HEK293T (cell line): ENCODE data around the gene MME.
"Not testable (repeated sequence)": the region's sequence is repeated elsewhere in the genome, so short reads cannot be mapped to it uniquely, and the experiment has no call there.

Experiments
- CTCF ChIA-PET: fragments of 350-600 bp; formaldehyde crosslinking; extraction: SDS; loops from one replicate; lab custom pipeline; 2021; ENCODE audit warnings: antibody characterized with exemption, inconsistent platforms; lab: Yijun Ruan, JAX
- POLR2A ChIA-PET: fragments of 350-600 bp; formaldehyde crosslinking; extraction: SDS; loops from one replicate; lab custom pipeline; 2020; ENCODE audit warnings: antibody characterized with exemption, inconsistent platforms; lab: Yijun Ruan, JAX
- DNase-seq: peaks from one replicate; pipeline ENCODE4 v3.0.0; 2012; ENCODE audit warnings: mixed read lengths; ENCODE audit errors: extremely low spot score
- ARNT ChIP-seq: fragments of 450-650 bp; IDR thresholded peaks from 2 replicates; pipeline ENCODE4 v1.6.1; 2017; ENCODE audit warnings: mild to moderate bottlenecking
- BHLHE40 ChIP-seq: fragments of 450-650 bp; IDR thresholded peaks from 2 replicates; pipeline ENCODE4 v1.6.1; 2016; ENCODE audit warnings: mild to moderate bottlenecking, moderate library complexity, borderline replicate concordance
- CTBP1 ChIP-seq: fragments of 450-650 bp; IDR thresholded peaks from 2 replicates; pipeline ENCODE4 v1.6.1; 2016; ENCODE audit warnings: borderline replicate concordance
- ELF4 ChIP-seq: fragments of 450-650 bp; IDR thresholded peaks from 2 replicates; pipeline ENCODE4 v1.6.1; 2017; ENCODE audit warnings: antibody characterized with exemption
- FOXA1 ChIP-seq: fragments of 450-650 bp; IDR thresholded peaks from 2 replicates; pipeline ENCODE4 v1.6.1; 2016; ENCODE audit warnings: mild to moderate bottlenecking
- FOXK2 ChIP-seq: fragments of 450-650 bp; IDR thresholded peaks from 2 replicates; pipeline ENCODE4 v1.6.1; 2016; ENCODE audit warnings: mild to moderate bottlenecking
- FOXM1 ChIP-seq: fragments of 450-650 bp; IDR thresholded peaks from 2 replicates; pipeline ENCODE4 v1.6.1; 2017; ENCODE audit warnings: mild to moderate bottlenecking, borderline replicate concordance
- HDGF ChIP-seq: fragments of 450-650 bp; IDR thresholded peaks from 2 replicates; pipeline ENCODE4 v1.6.1; 2017; ENCODE audit warnings: antibody characterized with exemption, borderline replicate concordance
- L3MBTL2 ChIP-seq: fragments of 450-650 bp; conservative IDR thresholded peaks from 2 replicates; pipeline ENCODE4 v1.6.1; 2016; ENCODE audit warnings: mild to moderate bottlenecking
- LEF1 ChIP-seq: fragments of 450-650 bp; IDR thresholded peaks from 2 replicates; pipeline ENCODE4 v1.6.1; 2017; ENCODE audit warnings: mild to moderate bottlenecking, borderline replicate concordance
- NFRKB ChIP-seq: fragments of 450-650 bp; IDR thresholded peaks from 2 replicates; pipeline ENCODE4 v1.6.1; 2016; ENCODE audit warnings: mild to moderate bottlenecking, moderate library complexity
- PKNOX1 ChIP-seq: fragments of 450-650 bp; IDR thresholded peaks from 2 replicates; pipeline ENCODE4 v1.6.1; 2016
- SP1 ChIP-seq: fragments of 450-650 bp; IDR thresholded peaks from 2 replicates; pipeline ENCODE4 v1.6.1; 2017
- SUZ12 ChIP-seq: fragments of 450-650 bp; IDR thresholded peaks from 2 replicates; pipeline ENCODE4 v1.6.1; 2016; ENCODE audit warnings: mild to moderate bottlenecking
- TARDBP ChIP-seq: fragments of 450-650 bp; IDR thresholded peaks from 2 replicates; pipeline ENCODE4 v1.6.1; 2016
- ZNF384 ChIP-seq: fragments of 450-650 bp; IDR thresholded peaks from 2 replicates; pipeline ENCODE4 v1.6.1; 2016

MME gene

GRCh38 chr3:155202626-155203025 is 122.5 kb downstream of the MME start:
- TF ChIP-seq TARDBP (no peak), FOXM1 (no peak), ELF4 (no peak), L3MBTL2 (no peak), ARNT (no peak), BHLHE40 (no peak), SUZ12 (no peak), CTBP1 (no peak), LEF1 (no peak), HDGF (no peak), FOXA1 (no peak), NFRKB (no peak), PKNOX1 (no peak), SP1 (no peak)
- ChIA-PET CTCF (no interaction called here), POLR2A (no interaction called here)
- no peak for DNase-seq

GRCh38 chr3:155204851-155205250 is 124.7 kb downstream of the MME start:
- no peak for DNase-seq
- no peak for TF ChIP-seq FOXM1
- TF ChIP-seq LEF1: no peak
- TF ChIP-seq BHLHE40: no peak
- no peak for TF ChIP-seq L3MBTL2
- TF ChIP-seq ELF4: no peak
- TF ChIP-seq ZNF384: no peak
- no peak for TF ChIP-seq SP1
- no peak for TF ChIP-seq TARDBP
- TF ChIP-seq ARNT: no peak
- TF ChIP-seq PKNOX1: no peak
- no peak for TF ChIP-seq HDGF
- TF ChIP-seq FOXA1: no peak
- no peak for TF ChIP-seq SUZ12
- TF ChIP-seq NFRKB: no peak
- no peak for TF ChIP-seq FOXK2
- no peak for TF ChIP-seq CTBP1
- ChIA-PET POLR2A (no interaction called here), CTCF (no interaction called here)

- ChIA-PET CTCF (interaction anchor here (0.7 kb wide), 1 partner anchor 9 kb away, joined by 3 read pairs; no protein-coding TSS in a partner anchor), POLR2A (no interaction called here)
- no peak for DNase-seq
These were observed 128.2 kb downstream of the MME start for GRCh38 chr3:155208183-155208800.

GRCh38 chr3:155210736-155211135 is 130.6 kb downstream of the MME start:
- ChIA-PET CTCF (no interaction called here), POLR2A (no interaction called here)
- no peak for DNase-seq
- TF ChIP-seq TARDBP: no peak
- TF ChIP-seq FOXK2: no peak

More at GRCh38 chr3:155208183-155208800, 128.2 kb downstream of the MME start:
- no peak for TF ChIP-seq FOXA1
- no peak for TF ChIP-seq CTBP1
- TF ChIP-seq NFRKB: no peak
- TF ChIP-seq FOXK2: no peak
- no peak for TF ChIP-seq ELF4
- TF ChIP-seq ARNT: no peak
- TF ChIP-seq FOXM1: no peak
- TF ChIP-seq BHLHE40: no peak
- TF ChIP-seq SP1: no peak
- no peak for TF ChIP-seq LEF1
- no peak for TF ChIP-seq HDGF
- no peak for TF ChIP-seq SUZ12

- no peak for DNase-seq
- TF ChIP-seq PKNOX1 (no peak), TARDBP (no peak), ELF4 (no peak)
- CTCF ChIA-PET: no interaction called here
- POLR2A ChIA-PET: no interaction called here
These were observed 131.1 kb downstream of the MME start for GRCh38 chr3:155211266-155211665.

GRCh38 chr3:155211940-155212339 is 131.8 kb downstream of the MME start:
- ChIA-PET POLR2A (no interaction called here), CTCF (no interaction called here)
- DNase-seq: no peak
- TF ChIP-seq LEF1: no peak
- no peak for TF ChIP-seq BHLHE40
- no peak for TF ChIP-seq PKNOX1
- TF ChIP-seq FOXA1: no peak
- no peak for TF ChIP-seq L3MBTL2
- no peak for TF ChIP-seq HDGF
- no peak for TF ChIP-seq FOXK2

- CTCF ChIA-PET, POLR2A ChIA-PET, DNase-seq: not testable (repeated sequence)
These were observed 135.9 kb downstream of the MME start for GRCh38 chr3:155216007-155216406.
